Stimulated activated memory B cell treated with anti-CD40 and anti-IgM and Interleukin-4, amounts not matched to agents 10 μg/mL and 1 μg/mL and 100 μg/mL, for 72 hours (primary cell): ENCODE measurements around the gene SUSD3.
"Not testable (repeated sequence)": the region's sequence is repeated elsewhere in the genome, so short reads cannot be mapped to it uniquely, and the experiment has no call there.

Source experiments
- ATAC-seq: fragments of 150-1000 bp; cut with Tn5 transposase; 2 replicates; pipeline ENCODE4 v1.10.0; 2021
- H3K27ac Mint-ChIP-seq: one replicate; pipeline ENCODE4 v1.8.0; 2022; ENCODE audit warnings: mild to moderate bottlenecking, mixed read lengths
- H3K27me3 Mint-ChIP-seq: one replicate; pipeline ENCODE4 v1.8.0; 2022; ENCODE audit warnings: mixed read lengths
- H3K36me3 Mint-ChIP-seq: one replicate; pipeline ENCODE4 v1.8.0; 2022; ENCODE audit warnings: mixed read lengths
- H3K4me1 Mint-ChIP-seq: one replicate; pipeline ENCODE4 v1.8.0; 2022; ENCODE audit warnings: mixed read lengths
- H3K4me3 Mint-ChIP-seq: one replicate; pipeline ENCODE4 v1.8.0; 2022; ENCODE audit warnings: mild to moderate bottlenecking, moderate library complexity, mixed read lengths
- H3K9me3 Mint-ChIP-seq: one replicate; pipeline ENCODE4 v1.8.0; 2022; ENCODE audit warnings: mixed read lengths

Gene SUSD3

DNA sequence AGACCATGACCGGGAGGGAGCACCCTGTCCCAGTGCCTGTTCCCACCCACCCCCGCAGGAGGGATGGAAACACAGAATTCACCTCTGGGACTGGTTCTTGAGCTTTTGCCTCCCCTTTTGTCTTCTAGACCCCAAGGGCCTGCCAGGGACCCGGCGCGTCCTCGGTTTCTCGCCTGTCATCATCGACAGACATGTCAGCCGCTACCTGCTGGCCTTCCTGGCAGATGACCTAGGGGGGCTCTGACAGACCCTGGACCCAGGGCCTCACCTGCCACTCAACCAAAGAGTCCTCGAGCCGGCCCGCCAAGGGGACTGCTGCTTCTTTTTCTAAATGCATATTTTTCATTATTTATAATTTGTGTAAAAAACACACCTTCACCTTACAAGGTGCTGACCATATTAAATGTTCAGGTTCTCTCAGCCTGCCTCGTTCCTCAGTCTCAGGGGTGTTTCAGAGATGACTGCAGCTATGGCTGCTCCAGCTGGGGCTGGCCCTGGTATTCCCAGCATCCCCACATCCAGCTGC, 54.4 kb downstream of the SUSD3 start:
- Mint-ChIP-seq H3K27me3 (no peaks in the 10 kb centered on the region), H3K36me3 (peaks cover 33% of the 10 kb centered on the region), H3K4me3 (no peak overlapping the region), H3K9me3 (no peaks in the 10 kb centered on the region), H3K27ac (peak overlapping the region; percentile 64), H3K4me1 (peaks cover 50% of the 10 kb centered on the region)
- no peak for ATAC-seq

DNA sequence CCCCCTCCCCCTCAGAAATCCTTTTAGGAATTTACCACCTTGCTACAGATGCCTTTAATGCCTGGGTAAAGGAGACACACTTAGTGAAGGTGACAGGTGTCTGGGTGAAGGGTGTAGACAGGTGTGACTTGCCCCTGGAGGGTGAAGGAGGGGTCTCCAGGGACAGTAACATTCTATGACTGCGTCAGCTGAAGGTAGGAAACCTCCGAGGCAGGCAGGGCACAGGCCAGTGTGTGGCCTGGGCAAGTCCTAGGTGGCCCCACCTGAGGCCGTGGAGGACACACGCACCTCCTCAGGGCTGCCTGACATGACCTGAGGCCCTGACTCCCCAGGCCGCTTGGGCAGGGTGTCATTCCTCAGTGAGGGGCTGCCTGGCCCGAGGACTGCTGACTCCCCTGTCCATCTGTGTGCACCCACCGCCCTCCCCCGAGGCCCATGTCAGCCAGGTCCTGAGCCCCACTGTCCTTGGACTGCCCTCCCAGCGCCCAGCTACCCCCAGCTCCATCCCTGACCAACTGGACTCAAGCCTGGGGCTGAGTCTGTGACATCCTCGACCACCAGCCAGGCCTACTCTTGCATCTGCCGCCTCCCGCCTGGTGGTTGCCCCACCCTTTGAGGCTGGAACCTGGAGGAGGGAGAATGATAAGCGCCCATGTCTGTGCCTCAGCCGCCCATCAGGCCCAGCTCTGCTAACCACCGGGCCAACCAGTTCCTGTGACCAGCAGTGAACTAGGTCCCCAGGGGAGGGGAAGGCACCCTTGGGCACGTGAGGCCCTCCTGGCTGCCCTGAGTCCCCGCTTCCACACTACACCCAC, 55.9 kb downstream of the SUSD3 start:
- no peaks in the 10 kb centered on the region for H3K9me3 Mint-ChIP-seq
- peaks cover 28% of the 10 kb centered on the region for H3K36me3 Mint-ChIP-seq
- H3K27ac Mint-ChIP-seq = peak overlapping the region; percentile 64
- peaks cover 38% of the 10 kb centered on the region for H3K4me1 Mint-ChIP-seq
- H3K4me3 Mint-ChIP-seq = no peak overlapping the region
- no peaks in the 10 kb centered on the region for H3K27me3 Mint-ChIP-seq
- ATAC-seq = no peak

GRCh38 chr9:93114984-93115335, 56.5 kb downstream of the SUSD3 start:
- H3K27me3 Mint-ChIP-seq = no peaks in the 10 kb centered on the region
- no peak for ATAC-seq
- peaks cover 43% of the 10 kb centered on the region for H3K4me1 Mint-ChIP-seq
- H3K27ac Mint-ChIP-seq = peak overlapping the region; percentile 64
- no peak overlapping the region for H3K4me3 Mint-ChIP-seq
- peaks cover 28% of the 10 kb centered on the region for H3K36me3 Mint-ChIP-seq
- no peaks in the 10 kb centered on the region for H3K9me3 Mint-ChIP-seq

DNA sequence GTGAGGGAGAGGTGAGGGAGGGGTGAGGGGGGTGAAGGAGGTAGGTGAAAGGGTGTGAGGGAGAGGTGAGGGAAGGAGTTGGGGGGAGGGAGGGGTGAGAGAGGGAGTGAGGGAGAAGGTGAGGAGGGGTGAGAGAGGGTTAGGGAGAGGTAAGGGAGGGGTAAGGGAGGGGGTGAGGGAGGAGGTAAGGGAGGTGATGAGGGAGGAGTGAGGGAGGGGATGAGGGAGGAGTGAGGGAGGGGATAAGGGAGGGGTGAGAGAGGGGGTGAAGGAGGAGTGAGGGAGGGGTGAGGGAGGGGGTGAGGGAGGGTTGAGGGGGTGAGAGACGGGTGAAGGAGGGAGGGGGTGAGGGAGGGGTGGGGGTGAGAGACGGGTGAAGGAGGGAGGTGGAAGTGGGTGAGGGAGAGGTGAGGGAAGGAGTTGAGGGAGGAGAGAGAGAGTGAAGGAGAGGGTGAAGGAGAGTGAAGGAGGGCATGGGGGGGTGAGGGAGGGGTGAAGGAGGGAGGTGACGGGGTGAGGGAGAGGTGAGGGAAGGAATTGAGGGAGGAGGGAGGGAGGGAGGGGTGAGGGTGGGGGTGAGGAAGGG, 57.1 kb downstream of the SUSD3 start:
- Mint-ChIP-seq H3K27ac (peak overlapping the region; percentile 64), H3K4me3 (no peak overlapping the region), H3K4me1 (peaks cover 44% of the 10 kb centered on the region), H3K9me3 (no peaks in the 10 kb centered on the region), H3K27me3 (no peaks in the 10 kb centered on the region), H3K36me3 (peaks cover 27% of the 10 kb centered on the region)
- no peak for ATAC-seq

DNA sequence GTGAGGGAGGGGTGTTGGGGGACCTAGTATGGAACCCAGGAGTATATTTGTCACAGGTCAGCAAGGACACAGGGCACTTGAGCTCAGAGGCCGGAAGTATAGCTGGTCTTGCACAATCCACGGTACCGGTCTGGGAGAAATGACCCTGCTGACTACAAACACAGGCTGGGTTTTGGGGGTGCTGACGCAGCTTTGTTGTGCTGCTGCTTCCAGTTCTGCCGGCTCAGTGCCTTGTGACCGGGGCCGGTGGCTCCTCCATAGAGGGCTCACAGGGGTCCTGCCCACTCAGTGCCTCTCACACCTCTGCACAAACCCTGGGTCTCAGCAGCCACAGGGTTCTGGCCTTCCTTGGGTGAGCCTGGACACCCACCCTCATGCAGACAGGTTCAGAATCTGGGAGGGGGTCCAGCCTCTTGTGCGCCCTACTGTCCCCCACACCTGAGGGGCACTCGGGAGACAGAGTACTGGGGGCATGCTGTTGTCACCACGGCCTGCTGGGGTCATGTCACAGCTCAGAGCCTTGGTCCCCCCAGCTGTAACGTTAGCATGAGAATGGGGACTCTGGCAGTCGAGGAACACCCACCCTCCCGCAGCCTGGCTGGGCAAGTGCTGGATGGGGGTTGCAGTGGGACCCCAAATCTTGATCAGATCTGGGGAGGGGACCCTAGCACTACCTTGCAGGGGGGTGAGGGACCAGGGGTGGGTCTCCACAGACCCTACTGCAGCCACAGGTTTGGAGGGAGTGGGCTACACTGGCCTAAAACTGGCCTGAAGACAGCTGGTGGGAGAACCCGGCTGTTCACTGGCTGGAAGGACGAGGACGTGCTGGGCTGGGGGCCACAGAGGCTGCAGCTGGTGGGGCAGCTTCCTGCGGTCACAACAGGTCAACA, 57.8 kb downstream of the SUSD3 start:
- H3K4me1 Mint-ChIP-seq = peaks cover 44% of the 10 kb centered on the region
- H3K27ac Mint-ChIP-seq = no peak overlapping the region
- ATAC-seq = no peak
- no peaks in the 10 kb centered on the region for H3K27me3 Mint-ChIP-seq
- H3K36me3 Mint-ChIP-seq = peaks cover 28% of the 10 kb centered on the region
- H3K4me3 Mint-ChIP-seq = no peak overlapping the region
- no peaks in the 10 kb centered on the region for H3K9me3 Mint-ChIP-seq

GRCh38 chr9:93117521-93117920, 59.0 kb downstream of the SUSD3 start:
- not testable (repeated sequence) for ATAC-seq, H3K27me3 Mint-ChIP-seq, H3K4me3 Mint-ChIP-seq, H3K9me3 Mint-ChIP-seq, H3K27ac Mint-ChIP-seq
- Mint-ChIP-seq H3K36me3 (peaks cover 32% of the 10 kb centered on the region), H3K4me1 (peaks cover 41% of the 10 kb centered on the region)

GRCh38 chr9:93117924-93118862, 59.7 kb downstream of the SUSD3 start:
- Mint-ChIP-seq H3K27me3 (no peaks in the 10 kb centered on the region), H3K4me3 (no peak overlapping the region)
- no peak for ATAC-seq

DNA sequence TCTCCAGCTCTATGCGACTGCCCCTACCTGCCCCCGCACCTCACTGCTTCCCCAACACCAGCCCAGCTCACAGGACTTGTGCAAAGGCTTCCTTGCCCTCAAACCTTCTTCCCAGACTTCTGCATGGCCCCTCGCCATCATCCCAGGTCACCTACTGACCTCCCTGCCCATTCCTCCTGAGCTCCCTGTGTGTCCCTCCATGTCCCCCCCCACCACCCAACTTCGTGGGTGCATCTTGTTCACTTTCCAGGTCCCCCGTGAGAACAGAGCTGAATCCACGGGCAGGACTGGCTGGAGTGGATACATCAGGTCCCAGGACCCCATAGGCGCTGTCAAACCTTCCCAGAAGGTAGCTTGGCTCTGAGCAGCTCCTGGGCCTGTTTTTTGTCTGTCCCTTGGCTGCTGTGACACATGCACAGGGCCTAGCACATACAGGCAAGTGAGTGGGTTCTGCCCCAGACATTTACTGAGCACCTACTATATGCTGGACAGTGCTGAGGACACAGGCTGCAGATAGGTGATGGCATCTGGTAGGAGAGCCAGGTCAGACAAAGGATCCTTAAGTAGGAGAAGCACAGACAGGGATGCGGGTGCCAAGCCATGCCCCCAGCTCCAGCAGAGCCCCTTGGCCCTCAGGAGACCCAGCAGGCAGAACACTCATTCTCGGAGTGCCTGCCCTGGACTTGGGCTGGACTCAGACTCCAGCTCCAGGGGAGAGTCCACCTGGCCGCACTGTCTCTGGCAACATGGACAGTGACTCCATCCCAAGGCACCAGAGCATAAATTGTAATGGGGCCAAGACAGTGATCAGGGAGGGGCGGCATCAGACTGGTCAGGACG, 60.6 kb downstream of the SUSD3 start:
- no peak for ATAC-seq
- H3K9me3 Mint-ChIP-seq = no peaks in the 10 kb centered on the region
- peak overlapping the region; percentile 77 for H3K27ac Mint-ChIP-seq
- H3K27me3 Mint-ChIP-seq = no peaks in the 10 kb centered on the region
- peak overlapping the region; percentile 16 for H3K4me3 Mint-ChIP-seq
- H3K4me1 Mint-ChIP-seq = peaks cover 41% of the 10 kb centered on the region
- peaks cover 27% of the 10 kb centered on the region for H3K36me3 Mint-ChIP-seq

More at GRCh38 chr9:93117924-93118862, 59.7 kb downstream of the SUSD3 start:
- H3K4me1 Mint-ChIP-seq = peaks cover 41% of the 10 kb centered on the region
- peaks cover 25% of the 10 kb centered on the region for H3K36me3 Mint-ChIP-seq
- no peaks in the 10 kb centered on the region for H3K9me3 Mint-ChIP-seq
- H3K27ac Mint-ChIP-seq = peak overlapping the region; percentile 77

DNA sequence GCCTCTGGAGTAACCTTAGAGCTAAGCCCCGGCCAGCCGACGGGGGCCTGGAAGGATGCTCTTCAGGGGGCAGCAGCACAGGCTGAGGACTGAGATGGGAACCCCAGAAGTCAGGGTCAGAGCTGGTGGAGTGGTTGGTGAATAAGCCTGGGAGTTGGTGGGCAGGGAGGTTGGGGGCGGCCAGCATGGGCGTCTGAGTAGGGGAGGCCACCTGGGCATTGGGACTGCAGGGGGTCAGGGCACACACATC, 61.1 kb downstream of the SUSD3 start:
- Mint-ChIP-seq H3K27me3 (no peaks in the 10 kb centered on the region), H3K27ac (peak overlapping the region; percentile 77), H3K36me3 (peaks cover 32% of the 10 kb centered on the region), H3K4me1 (peaks cover 37% of the 10 kb centered on the region), H3K9me3 (no peaks in the 10 kb centered on the region), H3K4me3 (peak overlapping the region; percentile 16)
- no peak for ATAC-seq

DNA sequence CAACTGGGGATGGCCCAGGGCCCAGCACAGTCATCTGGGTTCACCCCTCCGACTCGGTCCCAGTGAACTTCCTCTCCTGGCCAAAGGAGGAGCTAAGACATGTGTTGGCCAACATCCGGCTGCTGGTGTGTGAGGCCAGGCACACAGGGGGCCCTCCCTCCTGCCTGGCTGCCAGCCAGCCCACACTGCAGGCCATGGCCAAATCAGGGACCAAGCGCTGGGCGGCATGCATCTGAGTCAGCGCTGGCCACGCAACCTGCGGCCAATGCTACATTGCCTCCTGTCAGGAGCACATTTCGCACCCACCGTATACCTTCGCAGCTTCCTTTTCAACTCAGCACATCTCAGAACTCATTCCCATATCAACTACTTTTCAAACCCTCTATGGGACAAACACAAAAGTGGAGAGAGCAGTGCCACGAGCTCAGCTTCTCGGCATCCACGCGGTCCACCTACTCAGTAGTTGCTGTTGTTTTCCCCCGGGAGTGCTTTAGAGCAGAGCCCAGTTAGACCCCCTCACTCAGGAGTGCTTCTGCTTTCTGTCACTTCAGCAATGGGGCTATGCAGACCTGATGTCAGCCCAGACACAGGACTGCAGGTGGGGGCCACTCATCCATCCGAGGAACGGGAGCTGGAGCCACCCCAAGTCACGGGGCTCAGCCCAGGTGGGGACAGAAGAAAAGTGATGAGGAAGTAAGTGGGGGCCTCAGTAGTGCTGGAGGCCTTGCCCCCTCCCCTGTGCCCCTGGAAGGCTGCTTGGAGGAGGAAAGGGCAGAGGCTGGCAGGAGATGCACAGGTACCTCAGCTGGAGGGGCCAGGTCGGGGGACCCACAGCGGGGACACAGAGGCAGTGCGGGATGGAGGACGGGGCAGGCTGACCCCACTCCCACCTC, 61.7 kb downstream of the SUSD3 start:
- Mint-ChIP-seq H3K4me1 (peaks cover 32% of the 10 kb centered on the region), H3K27me3 (no peaks in the 10 kb centered on the region), H3K4me3 (peak overlapping the region; percentile 16), H3K9me3 (no peaks in the 10 kb centered on the region), H3K36me3 (peaks cover 36% of the 10 kb centered on the region), H3K27ac (peak overlapping the region; percentile 77)
- peak; percentile 91 for ATAC-seq

DNA sequence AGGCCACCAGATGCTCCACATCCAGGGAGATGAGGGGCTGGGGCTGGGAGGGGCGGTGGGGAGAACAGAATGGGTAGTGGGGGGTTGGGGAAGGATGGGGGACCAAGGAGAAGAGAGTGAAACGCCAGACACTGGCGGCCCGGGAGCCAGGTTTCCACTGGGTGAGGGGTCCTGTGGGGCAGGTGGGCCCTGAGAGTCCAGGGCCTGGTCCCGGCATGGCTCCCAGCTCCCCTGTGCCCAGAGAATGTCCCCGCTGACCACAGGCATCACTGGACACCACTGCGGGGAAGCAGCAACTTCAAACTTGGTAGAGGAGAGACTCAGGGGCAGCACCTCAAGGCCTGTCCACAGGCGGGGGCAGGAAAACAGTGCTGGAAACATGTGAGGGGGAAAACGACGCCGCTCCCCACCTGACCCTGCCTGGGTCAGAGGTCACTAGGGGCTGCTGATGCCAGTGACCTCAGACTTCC, 62.4 kb downstream of the SUSD3 start:
- H3K27ac Mint-ChIP-seq = peak overlapping the region; percentile 77
- no peaks in the 10 kb centered on the region for H3K27me3 Mint-ChIP-seq
- H3K4me1 Mint-ChIP-seq = peaks cover 33% of the 10 kb centered on the region
- ATAC-seq = no peak
- peaks cover 39% of the 10 kb centered on the region for H3K36me3 Mint-ChIP-seq
- H3K4me3 Mint-ChIP-seq = no peak overlapping the region
- H3K9me3 Mint-ChIP-seq = no peaks in the 10 kb centered on the region

GRCh38 chr9:93121316-93122241, 63.1 kb downstream of the SUSD3 start:
- H3K27ac Mint-ChIP-seq = peak overlapping the region; percentile 28
- peaks cover 39% of the 10 kb centered on the region for H3K4me1 Mint-ChIP-seq
- H3K9me3 Mint-ChIP-seq = no peaks in the 10 kb centered on the region
- H3K27me3 Mint-ChIP-seq = no peaks in the 10 kb centered on the region
- ATAC-seq = no peak
- no peak overlapping the region for H3K4me3 Mint-ChIP-seq
- H3K36me3 Mint-ChIP-seq = peaks cover 45% of the 10 kb centered on the region
